ENCODE results near the gene RBFOX2. TPM values are rescaled to one million over a fixed set of nuclear protein-coding genes. Genes with fewer than 3 reads are reported as not detected.

RBFOX2 gene
- total and polyA plus RNA-seq, 2 of the 13 experiments (the other 11 are each of a cell fraction or from before 2014, with no cell fraction given), result 37.3 to 40.4 TPM

GRCh38 chr22:35914665-35915476 lies 113.8 kb downstream of the RBFOX2 start (continued):
- TF ChIP-seq ZNF703 (CRISPR knock-in tag; IDR thresholded peaks at IDR 0.05; ENCODE audit: borderline replicate concordance), result no peak
- no peak for TF ChIP-seq ZNF878 (CRISPR knock-in tag; IDR thresholded peaks at IDR 0.05)
- TF ChIP-seq CBFB (CRISPR knock-in tag; IDR thresholded peaks at IDR 0.05), result no peak
- TF ChIP-seq KAT2B (IDR thresholded peaks at IDR 0.05; ENCODE audit: borderline replicate concordance, low read depth, low read length), result no peak
- no peak for TF ChIP-seq MATR3 (CRISPR knock-in tag; IDR thresholded peaks at IDR 0.05)
- no peak for TF ChIP-seq ZXDC (CRISPR knock-in tag; IDR thresholded peaks at IDR 0.05)
- TF ChIP-seq ZNF326 (CRISPR knock-in tag; IDR thresholded peaks at IDR 0.05; ENCODE audit: borderline replicate concordance), result no peak
- TF ChIP-seq KDM6A (CRISPR knock-in tag; IDR thresholded peaks at IDR 0.05; ENCODE audit: low read depth), result no peak
- TF ChIP-seq SYNCRIP (IDR thresholded peaks at IDR 0.05; ENCODE audit: insufficient read depth, low read depth, low read length), result no peak
- TF ChIP-seq THAP9 (CRISPR knock-in tag; IDR thresholded peaks at IDR 0.05; ENCODE audit: borderline replicate concordance), result no peak
- no peak for TF ChIP-seq ZBTB40 (IDR thresholded peaks at IDR 0.05)
- no peak for TF ChIP-seq ZBTB40 (CRISPR knock-in tag; IDR thresholded peaks at IDR 0.05)
- TF ChIP-seq JARID2 (CRISPR knock-in tag; IDR thresholded peaks at IDR 0.05; ENCODE audit: insufficient replicate concordance), result no peak
- no peak for TF ChIP-seq ZSCAN21 (CRISPR knock-in tag; IDR thresholded peaks at IDR 0.05; ENCODE audit: borderline replicate concordance)
